ENCODE results near the gene DLG2. TPM values are rescaled to one million over a fixed set of nuclear protein-coding genes. Genes with fewer than 3 reads are reported as not detected.

Gene DLG2
- total and polyA plus RNA-seq, 9 of the 15 experiments (the other 6 are each of a cell fraction or from before 2014, with no cell fraction given): 0.52 to 1.6 (median 0.95) TPM

GRCh38 chr11:85348945-85349344, 278.2 kb downstream of the DLG2 start (continued):
- TF ChIP-seq MGA (IDR thresholded peaks at IDR 0.05) (no peak), NFYB (IDR thresholded peaks at IDR 0.05; ENCODE audit: extremely low read depth, insufficient read length) (no peak), ZNF311 (CRISPR knock-in tag; IDR thresholded peaks at IDR 0.05) (no peak)

Data from K562 (cell line).